H1 (cell line): Measurements from ENCODE around the gene RARRES2. TPM values are rescaled to one million over a fixed set of nuclear protein-coding genes. Genes with fewer than 3 reads are reported as not detected.

Source experiments
- ATF2 ChIP-seq: IDR thresholded peaks from 2 replicates; pipeline ENCODE4 v1.6.1; 2012; ENCODE audit warnings: low read length, inconsistent platforms
- polyA plus RNA-seq, 7 experiments: library from polyadenylated mRNA; depleted of rRNA in 3 of 7; stranded (reverse) in 5 of 7; unstranded in 2 of 7; fragments of >200 nt in 5 of 7; fragments of 200-250 nt in 2 of 7; gene quantifications; 1 replicate in 5 of 7; 2 replicates in 1 of 7; 4 replicates in 1 of 7; pipeline versions ENCODE4 v1.2.1 to v1.2.3, GENCODE V29; 2011 to 2013; ENCODE audit warnings: missing spikeins in 2 of 7, mixed read lengths in 2 of 7
- total RNA-seq: library from RNA; stranded (reverse); fragmentation: NEBNext Ultra II Directional; extraction: Animal tissue kit (Norgen Biotek cat#: 25700); gene quantifications from 2 replicates; pipeline ENCODE4 v1.2.1, GENCODE V29; 2021

RARRES2 gene
- total and polyA plus RNA-seq, 2 of the 8 experiments (the other 6 are each of a cell fraction or from before 2014, with no cell fraction given): 254 to 441 TPM

- TF ChIP-seq ATF2: 0 out of 2 replicates have a peak, but pooled peaks have one; percentile 59
These were observed 36.9 kb upstream of the RARRES2 start (continued) for GRCh38 chr7:150378115-150378852.
